Thyroid gland (tissue), 4 donors: Measurements from ENCODE around the gene TYK2. TPM values are rescaled to one million over a fixed set of nuclear protein-coding genes. Genes with fewer than 3 reads are reported as not detected.
"Not testable (repeated sequence)": the region's sequence is repeated elsewhere in the genome, so short reads cannot be mapped to it uniquely, and the experiment has no call there.

Experiments
- DNase-seq, 2 donors: peaks; one replicate each; pipeline ENCODE4 v3.0.0-alpha.2; 2019
- H3K27ac ChIP-seq, 3 donors: fragments of 200-600 bp; sonication (generic); 1 replicate in 2 of 3; 2 replicates in 1 of 3; pipeline ENCODE4 v1.5.1; 2016 to 2019; ENCODE audit warnings: mild to moderate bottlenecking in 1 of 3, moderate library complexity in 1 of 3
- H3K27me3 ChIP-seq: fragments of 200-600 bp; sonication (generic); one replicate; pipeline ENCODE4 v1.5.1; 2019
- H3K36me3 ChIP-seq, 2 donors: fragments of 200-600 bp; sonication (generic); one replicate each; pipeline ENCODE4 v1.5.1; 2016 to 2019
- H3K4me1 ChIP-seq, 2 donors: fragments of 200-600 bp; sonication (generic); one replicate each; pipeline ENCODE4 v1.5.1; 2017 to 2019
- H3K4me3 ChIP-seq, 3 donors: fragments of 200-600 bp; sonication (generic); replicated peaks in 1 of 3; 1 replicate in 2 of 3; 2 replicates in 1 of 3; pipeline ENCODE4 v1.5.1; 2016; ENCODE audit warnings: mild to moderate bottlenecking in 1 of 3
- H3K9me3 ChIP-seq: fragments of 200-600 bp; sonication (generic); one replicate; pipeline ENCODE4 v1.5.1; 2017
- POLR2A ChIP-seq, 2 donors: fragments of 450-650 bp; IDR thresholded peaks; one replicate each; pipeline ENCODE4 v1.6.1; 2017; ENCODE audit warnings: antibody characterized with exemption in 2 of 2, mild to moderate bottlenecking in 2 of 2, moderate library complexity in 1 of 2
- WGBS, 2 donors: methylation state at CpG; one replicate each; pipeline ENCODE4 v1.1.5; 2017; 5-methylcytosine and 5-hydroxymethylcytosine counted together
- intact Hi-C: fragments of 100-400 bp; cut with DNase I; formaldehyde crosslinking; loops from one replicate; pipeline ENCODE4 v1.15.1; 2023
- total RNA-seq, 4 donors: library from RNA; depleted of rRNA; stranded (reverse); fragments of >200 nt; gene quantifications; one replicate each; pipeline ENCODE4 v1.2.3, GENCODE V29; 2016
- TF ChIP-seq, protein P1 (sequence below), 6 experiments: fragments of 200-600 bp in 3 of 6; fragments of 450-650 bp in 3 of 6; sonication (generic) in 3 of 6; IDR thresholded peaks; one replicate each; pipeline ENCODE4 v1.5.1; 2016 to 2019; ENCODE audit warnings: antibody characterized with exemption in 6 of 6, mild to moderate bottlenecking in 2 of 6, inconsistent platforms in 1 of 6, moderate library complexity in 1 of 6

The TYK2 gene
- total RNA-seq, 4 donors from 2014 or later, result 59.1 to 127 (median 70.3) TPM

DNA sequence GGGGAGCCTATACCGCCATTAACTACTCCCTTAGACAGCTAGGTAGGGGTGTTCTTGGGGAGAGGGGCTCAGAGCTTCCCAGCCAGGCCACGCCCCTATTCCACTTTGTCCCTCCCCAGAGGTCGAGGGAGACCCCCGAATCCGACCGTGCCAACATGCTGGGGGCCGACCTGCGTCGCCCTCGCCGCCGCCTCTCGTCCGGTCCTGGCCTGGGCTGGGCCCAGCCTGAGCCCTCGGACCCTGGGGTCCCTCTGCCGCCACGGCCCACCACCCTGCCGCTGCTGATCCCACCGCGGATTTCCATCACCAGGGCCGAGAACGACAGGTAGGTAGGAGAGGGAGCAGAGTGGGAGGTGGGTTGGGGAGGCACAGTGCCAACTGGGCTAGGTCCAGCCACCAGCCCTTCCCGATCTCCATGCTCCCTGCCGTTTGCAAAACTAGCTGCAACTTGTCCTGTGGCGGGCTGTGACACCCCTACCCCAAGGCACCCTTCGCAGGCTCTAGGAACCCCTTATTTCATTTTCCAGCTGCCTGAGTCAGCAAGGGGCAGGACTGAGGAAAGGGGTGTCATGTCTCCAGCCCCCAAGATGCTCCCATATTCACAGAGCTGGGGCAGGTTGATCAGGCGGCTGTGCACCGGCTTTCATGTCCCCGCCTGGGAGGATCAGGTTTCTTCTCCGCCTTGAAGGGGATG, 37.3 kb upstream of the TYK2 start:
- no peak for TF ChIP-seq POLR2A (IDR thresholded peaks at IDR 0.05)
- TF ChIP-seq, protein P1, sequence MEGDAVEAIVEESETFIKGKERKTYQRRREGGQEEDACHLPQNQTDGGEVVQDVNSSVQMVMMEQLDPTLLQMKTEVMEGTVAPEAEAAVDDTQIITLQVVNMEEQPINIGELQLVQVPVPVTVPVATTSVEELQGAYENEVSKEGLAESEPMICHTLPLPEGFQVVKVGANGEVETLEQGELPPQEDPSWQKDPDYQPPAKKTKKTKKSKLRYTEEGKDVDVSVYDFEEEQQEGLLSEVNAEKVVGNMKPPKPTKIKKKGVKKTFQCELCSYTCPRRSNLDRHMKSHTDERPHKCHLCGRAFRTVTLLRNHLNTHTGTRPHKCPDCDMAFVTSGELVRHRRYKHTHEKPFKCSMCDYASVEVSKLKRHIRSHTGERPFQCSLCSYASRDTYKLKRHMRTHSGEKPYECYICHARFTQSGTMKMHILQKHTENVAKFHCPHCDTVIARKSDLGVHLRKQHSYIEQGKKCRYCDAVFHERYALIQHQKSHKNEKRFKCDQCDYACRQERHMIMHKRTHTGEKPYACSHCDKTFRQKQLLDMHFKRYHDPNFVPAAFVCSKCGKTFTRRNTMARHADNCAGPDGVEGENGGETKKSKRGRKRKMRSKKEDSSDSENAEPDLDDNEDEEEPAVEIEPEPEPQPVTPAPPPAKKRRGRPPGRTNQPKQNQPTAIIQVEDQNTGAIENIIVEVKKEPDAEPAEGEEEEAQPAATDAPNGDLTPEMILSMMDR (IDR thresholded peaks at IDR 0.05), result no peak
- Histone ChIP-seq H3K27me3 (peaks cover 41% of the 10 kb centered on the region), H3K4me1 (peaks cover 20 to 48% of the 10 kb centered on the region in 2 donors), H3K4me3 (no peak overlapping the region), H3K9me3 (no peaks in the 10 kb centered on the region), H3K27ac (no peak overlapping the region), H3K36me3 (no peaks in the 10 kb centered on the region)
- 8 to 10% methylated on average over 18 to 29 of the region's 30 CpGs for WGBS, 2 donors
- no peak for DNase-seq
- intact Hi-C loops, result no loop called here

- intact Hi-C loops, result no loop called here
- no peak for TF ChIP-seq POLR2A (IDR thresholded peaks at IDR 0.05)
- TF ChIP-seq, protein P1 (IDR thresholded peaks at IDR 0.05), result peak; percentile 53 to 77 (median 56)
- Histone ChIP-seq H3K9me3 (no peaks in the 10 kb centered on the region), H3K27me3 (peaks cover 34% of the 10 kb centered on the region), H3K4me3 (peak overlapping the region in 1 of 3 donors; percentile 23), H3K4me1 (peaks cover 20 to 48% of the 10 kb centered on the region in 2 donors), H3K27ac (no peak overlapping the region), H3K36me3 (no peaks in the 10 kb centered on the region)
- peak; percentile 57 to 60 for DNase-seq
- WGBS, 2 donors, result 7% methylated on average over 12 to 46 of the region's 67 CpGs
These were observed 36.2 kb upstream of the TYK2 start for GRCh38 chr19:10416380-10417257.

DNA sequence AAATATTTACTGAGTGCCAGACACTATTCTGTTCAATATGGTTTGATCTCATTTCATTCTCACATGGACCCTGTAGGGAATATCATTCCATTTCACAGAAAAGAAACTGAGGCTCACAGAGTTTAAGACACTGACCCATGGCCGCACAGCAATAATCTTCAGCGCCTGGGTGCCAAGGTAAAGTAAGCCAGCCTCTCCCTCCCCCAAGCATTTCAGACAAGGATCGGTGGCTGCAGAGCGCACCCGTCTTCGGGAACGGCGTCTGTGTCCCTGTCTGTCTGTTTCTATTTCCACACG, 35.7 kb upstream of the TYK2 start:
- Histone ChIP-seq H3K27me3 (peaks cover 30% of the 10 kb centered on the region), H3K9me3 (no peaks in the 10 kb centered on the region), H3K36me3 (no peaks in the 10 kb centered on the region), H3K27ac (no peak overlapping the region), H3K4me1 (peaks cover 19 to 46% of the 10 kb centered on the region in 2 donors), H3K4me3 (peak overlapping the region in 1 of 3 donors; percentile 23)
- no peak for DNase-seq
- TF ChIP-seq, protein P1 (IDR thresholded peaks at IDR 0.05), result no peak
- TF ChIP-seq POLR2A (IDR thresholded peaks at IDR 0.05), result no peak
- WGBS, 2 donors, result 1 to 8% methylated on average over 9 of the region's 9 CpGs
- intact Hi-C loops, result no loop called here

DNA sequence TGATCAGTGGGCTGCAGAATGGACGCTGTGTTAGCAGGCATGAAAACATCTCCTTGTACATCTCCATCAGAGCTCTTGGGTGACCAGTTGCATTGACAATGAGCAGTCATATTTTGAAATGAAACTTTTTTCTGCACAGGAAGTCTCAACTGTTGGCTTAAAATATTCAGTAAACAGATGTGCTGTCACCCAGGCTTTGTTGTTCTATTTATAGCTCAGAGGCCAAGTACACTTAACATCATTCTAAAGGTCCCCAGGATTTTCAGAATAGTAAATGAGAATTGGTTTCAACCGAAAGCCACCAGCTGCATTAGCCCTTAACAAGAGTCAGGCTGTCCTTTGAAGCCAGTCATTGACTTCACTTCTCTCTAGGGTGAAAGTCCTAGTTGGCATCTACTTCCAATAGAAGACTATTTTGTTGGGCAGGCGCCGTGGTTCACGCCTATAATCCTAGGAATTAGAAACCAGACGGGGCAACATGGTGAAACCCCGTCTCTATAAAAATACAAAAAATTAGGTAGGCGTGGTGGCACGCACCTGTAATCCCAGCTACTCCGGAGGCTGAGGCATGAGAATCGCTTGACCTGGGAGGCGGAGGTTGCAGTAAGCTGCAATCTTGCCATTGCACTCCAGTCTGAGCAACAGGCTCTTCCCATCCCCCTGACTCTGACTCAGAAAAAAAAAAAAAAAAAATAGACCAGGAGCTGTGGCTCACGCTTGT, 32.0 kb upstream of the TYK2 start:
- 76 to 78% methylated on average over 13 of the region's 13 CpGs for WGBS, 2 donors
- no peaks in the 10 kb centered on the region for H3K36me3 ChIP-seq
- no peaks in the 10 kb centered on the region for H3K27me3 ChIP-seq
- TF ChIP-seq, protein P1 (IDR thresholded peaks at IDR 0.05), result no peak
- TF ChIP-seq POLR2A (IDR thresholded peaks at IDR 0.05), result no peak
- no peak overlapping the region for H3K4me3 ChIP-seq
- no peak overlapping the region for H3K27ac ChIP-seq
- H3K9me3 ChIP-seq, result no peaks in the 10 kb centered on the region
- intact Hi-C loops, result no loop called here
- H3K4me1 ChIP-seq, result peaks cover 4 to 11% of the 10 kb centered on the region in 2 donors
- DNase-seq, result no peak

DNA sequence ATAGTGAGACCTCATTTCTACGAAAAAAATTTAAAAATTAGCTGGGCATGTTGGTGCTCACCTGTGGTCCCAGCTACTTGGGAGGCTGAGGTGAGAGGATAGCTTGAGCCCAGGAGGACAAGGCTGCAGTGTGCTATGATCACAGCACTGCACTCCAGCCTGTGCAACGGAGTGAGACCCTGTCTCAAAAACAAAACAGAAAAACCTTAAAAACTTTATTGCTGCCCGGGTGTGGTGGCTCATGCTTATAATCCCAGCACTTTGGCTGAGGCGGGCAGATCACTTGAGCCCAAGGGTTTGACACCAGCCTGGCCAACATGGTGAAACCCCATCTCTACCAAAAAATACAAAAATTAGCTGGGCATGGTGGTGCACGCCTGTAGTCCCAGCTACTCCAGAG, 30.9 kb upstream of the TYK2 start:
- H3K36me3 ChIP-seq, H3K27me3 ChIP-seq, DNase-seq, H3K4me3 ChIP-seq, H3K27ac ChIP-seq, H3K9me3 ChIP-seq, intact Hi-C loops, H3K4me1 ChIP-seq: not testable (repeated sequence)
- 61 to 65% methylated on average over 5 of the region's 5 CpGs for WGBS, 2 donors
